Posterior vena cava (tissue), 2 donors: ENCODE results near the gene TRPV2. TPM values are rescaled to one million over a fixed set of nuclear protein-coding genes. Genes with fewer than 3 reads are reported as not detected.
"Not testable (repeated sequence)": the region's sequence is repeated elsewhere in the genome, so short reads cannot be mapped to it uniquely, and the experiment has no call there.

Experiments used
- DNase-seq: peaks from one replicate; pipeline ENCODE4 v3.0.0-alpha.2; 2020; ENCODE audit warnings: low spot score
- intact Hi-C, 2 donors: fragments of 100-400 bp; cut with DNase I; formaldehyde crosslinking; loops; one replicate each; pipeline versions ENCODE4 v1.14.1 to v1.14.2; 2022 to 2023
- total RNA-seq, 2 donors: library from RNA; stranded (reverse); fragmentation: NEBNext Ultra II Directional; extraction: Animal tissue kit (Norgen Biotek cat#: 25700); gene quantifications; one replicate each; pipeline ENCODE4 v1.2.1, GENCODE V29; 2021
- donor health status: DM: yes; HTN: yes; CAD: no.
- donor health status: DM: yes; HTN: yes; CAD: no.

The TRPV2 gene
- total RNA-seq, 2 donors from 2014 or later = 35.7 to 40.8 TPM

DNA sequence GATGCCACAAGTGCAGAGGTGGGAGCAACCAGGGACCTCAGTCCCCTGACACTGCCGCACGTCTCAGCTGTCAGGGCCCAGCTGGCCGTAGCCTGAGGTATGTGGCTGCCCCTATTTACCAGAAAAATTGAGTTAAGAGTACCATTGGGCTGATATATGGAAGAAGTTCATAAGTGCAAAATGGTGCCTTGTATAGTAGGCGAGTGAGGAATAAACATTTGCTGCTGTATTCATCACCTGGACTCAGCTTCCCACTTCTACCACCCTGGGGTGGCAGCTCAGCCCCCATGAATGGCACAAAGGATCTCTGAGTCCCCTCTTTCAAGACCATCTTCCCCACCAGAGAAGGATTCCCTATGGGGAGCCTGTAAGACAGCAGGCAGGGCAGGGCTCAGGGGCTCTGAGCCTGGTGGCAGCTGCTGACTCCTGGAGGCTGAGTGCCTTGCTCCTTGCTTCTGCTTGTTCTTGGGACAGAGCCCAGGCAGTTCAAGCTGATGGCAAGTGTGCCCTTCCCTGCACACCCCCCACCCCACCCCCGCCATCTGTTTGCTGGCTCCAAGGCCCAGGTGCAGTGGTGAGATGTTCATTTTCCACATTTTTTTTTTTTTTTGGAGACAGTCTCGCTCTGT lies 29.0 kb downstream of the TRPV2 start:
- no peak for DNase-seq
- intact Hi-C loops = no loop called here

DNA sequence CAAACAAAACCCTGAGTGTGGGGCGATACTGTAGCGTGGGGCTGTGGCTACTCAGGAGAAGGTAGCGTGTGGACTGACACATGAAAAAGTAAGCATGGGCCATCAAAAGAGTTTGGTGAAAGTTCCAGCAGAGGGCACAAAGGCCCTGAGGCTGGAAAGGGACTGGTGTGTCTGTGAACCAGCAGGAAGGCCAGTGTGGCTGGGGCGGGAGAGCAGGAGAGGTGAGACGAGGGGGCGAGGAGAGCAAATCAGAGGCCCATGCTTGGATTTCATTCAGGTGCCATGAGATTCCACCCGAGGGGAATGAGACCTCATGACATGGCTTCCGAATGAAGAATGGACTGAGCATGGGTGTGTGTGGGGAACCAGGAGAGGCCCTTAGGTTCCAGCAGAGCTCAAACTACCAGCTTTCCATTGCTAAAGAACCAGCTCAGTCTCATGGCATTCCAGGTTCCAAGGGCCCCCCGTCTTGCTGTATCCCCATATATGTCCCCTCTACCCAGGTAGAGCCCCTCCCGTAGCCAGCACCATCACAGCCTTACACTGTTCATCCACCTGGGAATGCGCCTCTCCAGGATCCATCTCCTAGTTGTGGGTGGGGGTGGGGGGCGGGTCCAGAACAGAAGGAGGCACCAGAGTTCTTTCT lies 31.1 kb downstream of the TRPV2 start:
- DNase-seq = no peak
- intact Hi-C loops = loop anchor here in 1 of 2 donors (1.0 kb wide), 1 partner anchor 89 kb away; no protein-coding TSS in a partner anchor

DNA sequence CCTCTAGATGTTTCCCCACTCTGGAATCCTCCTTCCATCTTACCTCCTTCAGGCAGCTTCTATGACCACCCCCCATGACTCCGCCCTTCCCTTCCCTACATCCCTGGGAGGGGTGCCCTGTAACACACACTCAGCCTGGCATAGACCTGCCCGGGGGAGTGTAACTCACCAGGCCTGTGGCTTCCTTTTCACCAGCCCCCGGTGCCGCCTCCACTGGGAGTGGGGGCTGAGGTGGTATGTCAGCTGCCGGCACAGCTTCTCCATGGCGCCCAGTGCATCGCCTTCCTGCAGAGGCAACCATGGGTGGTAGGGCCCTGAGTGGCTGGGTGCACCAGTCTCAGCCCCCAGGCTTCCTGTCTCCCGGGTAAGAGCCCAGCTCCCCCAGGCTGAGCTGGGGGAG lies 32.3 kb downstream of the TRPV2 start:
- intact Hi-C loops = no loop called here
- DNase-seq = no peak

DNA sequence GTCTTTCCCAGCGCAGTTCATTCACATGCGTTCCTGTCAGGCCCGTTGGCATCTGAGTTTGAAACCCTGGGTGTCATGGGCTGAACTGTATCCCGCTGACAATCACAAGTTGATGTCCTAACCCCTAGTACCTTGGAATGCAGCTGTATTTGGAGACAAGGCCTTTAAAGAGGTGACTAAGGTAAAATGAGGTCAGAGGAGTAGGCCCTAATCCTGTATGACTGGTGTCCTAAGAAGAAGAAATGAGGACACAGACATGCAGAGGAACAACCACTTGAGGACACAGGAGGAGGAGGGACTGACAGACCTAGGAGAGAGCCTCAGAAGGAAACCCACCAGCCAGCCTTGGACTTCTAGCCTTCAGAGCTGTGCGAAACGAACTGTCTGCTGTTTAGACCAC lies 33.1 kb downstream of the TRPV2 start:
- intact Hi-C loops = no loop called here

DNA sequence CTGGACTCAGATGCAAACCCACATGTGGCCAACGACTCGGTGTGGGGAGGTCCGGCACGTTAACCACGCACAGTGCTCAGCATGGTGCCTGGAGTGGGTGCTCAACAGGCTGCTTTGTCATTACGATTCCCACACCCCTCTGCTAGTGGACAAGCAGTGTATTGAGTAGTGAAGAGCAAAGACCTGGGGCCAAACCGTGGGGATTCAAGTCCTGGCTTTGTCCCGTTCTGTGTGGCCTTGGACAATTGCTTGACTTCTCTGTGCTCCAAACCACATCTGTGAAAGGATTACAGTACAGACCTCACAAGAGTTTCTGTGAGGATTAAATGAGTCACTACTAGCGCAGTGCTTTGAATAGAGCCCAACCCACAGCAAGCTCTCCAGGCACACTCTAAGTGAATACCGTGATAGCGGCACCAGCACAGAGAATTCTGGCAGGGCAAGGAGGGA lies 33.8 kb downstream of the TRPV2 start:
- DNase-seq = no peak
- intact Hi-C loops = no loop called here

More for the DNA sequence above, 33.1 kb downstream of the TRPV2 start:
- no peak for DNase-seq

DNA sequence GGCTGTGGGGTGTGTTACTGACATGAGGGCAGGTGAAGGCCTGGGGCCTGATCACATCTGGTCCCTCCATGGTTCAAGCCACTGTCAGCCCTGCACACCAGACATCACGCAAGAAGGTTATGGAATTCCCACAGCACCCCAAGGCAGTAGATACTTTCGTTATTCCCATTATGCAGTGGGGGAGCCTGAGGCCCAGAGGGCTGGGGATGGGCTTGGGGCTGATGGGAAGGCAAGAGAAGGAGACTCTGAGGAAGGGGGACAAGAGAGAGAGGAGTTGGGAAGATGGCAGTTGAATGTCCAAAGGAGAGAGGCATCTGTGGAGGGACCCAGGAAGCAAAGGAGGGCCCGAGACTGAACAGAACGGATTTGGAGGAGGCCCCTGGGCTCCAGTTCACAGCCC lies 34.7 kb downstream of the TRPV2 start:
- intact Hi-C loops = no loop called here
- DNase-seq = no peak

DNA sequence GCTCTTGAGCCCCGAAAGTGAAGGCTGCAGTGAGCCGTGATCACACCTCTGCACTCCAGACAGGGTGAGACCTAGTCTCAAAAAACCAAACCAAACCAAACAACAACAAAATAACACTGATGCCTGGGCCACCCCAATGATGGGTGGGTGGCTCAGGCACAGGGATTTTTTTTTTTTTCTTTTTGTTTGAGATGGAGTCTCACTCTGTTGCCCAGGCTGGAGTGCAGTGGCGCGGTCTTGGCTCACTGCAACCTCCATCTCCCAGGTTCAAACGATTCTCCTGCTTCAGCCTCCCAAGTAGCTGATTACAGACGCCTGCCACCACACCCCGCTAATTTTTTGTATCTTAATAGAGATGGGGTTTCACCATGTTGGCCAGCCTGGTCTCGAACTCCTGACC lies 36.9 kb downstream of the TRPV2 start:
- not testable (repeated sequence) for DNase-seq
- intact Hi-C loops = loop anchor here (2.0 kb wide), 1 partner anchor 69 kb away; no protein-coding TSS in a partner anchor

DNA sequence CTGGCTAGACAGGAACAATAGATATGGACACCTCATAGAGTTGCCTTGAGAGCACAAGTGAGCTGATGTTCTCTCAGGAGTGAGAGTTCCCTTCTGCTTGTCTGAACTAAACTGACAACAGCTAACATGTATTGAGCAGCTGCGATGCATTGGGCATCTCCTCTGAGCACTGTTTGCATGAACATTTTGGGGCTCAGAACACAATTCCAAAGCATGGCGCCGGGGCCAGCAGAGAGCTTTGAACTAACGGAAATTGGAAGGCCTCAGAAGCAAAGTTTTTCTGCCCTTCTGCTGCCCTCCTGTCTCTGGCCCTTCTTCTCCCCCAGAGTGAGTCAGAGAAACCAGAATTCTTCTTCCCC lies 38.1 kb downstream of the TRPV2 start:
- intact Hi-C loops = loop anchor here (2.0 kb wide), 1 partner anchor 67 kb away; no protein-coding TSS in a partner anchor
- no peak for DNase-seq

DNA sequence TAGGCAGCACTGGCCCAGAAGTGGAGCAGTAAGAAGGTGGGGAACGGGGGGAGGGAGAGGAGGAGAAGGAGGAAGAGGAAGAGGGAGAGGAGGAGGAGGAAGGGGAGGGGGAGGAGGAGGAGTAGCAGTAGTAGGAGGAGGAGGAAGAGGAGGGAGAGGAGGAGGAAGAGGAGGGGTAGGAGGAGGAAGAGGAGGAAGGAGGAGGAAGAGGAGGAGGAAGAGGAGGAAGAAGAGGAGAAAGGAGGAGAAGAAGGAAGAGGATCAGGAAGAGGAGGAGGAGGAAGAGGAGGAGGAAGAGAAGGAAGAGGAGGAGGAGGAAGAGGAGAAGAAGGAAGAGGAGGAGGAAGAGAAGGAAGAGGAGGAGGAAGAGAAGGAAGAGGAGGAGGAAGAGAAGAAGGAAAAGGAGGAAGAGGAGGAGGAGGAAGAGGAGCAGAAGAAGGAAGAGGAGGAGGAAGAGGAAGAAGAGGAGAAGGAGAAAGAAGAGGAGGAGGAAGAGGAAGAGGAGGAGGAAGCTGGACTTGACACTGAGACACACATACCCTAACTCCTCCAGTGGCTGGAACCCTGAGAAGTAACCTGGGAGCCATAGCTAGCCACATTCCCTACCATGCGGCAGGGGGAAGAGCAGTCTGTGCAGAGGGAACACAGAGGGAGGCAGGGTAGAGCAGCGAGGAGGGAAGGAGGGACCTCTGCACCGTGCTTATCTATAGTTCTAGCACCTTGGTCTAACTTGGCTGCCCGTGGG lies 40.8 kb downstream of the TRPV2 start:
- DNase-seq = no peak
- intact Hi-C loops = no loop called here

DNA sequence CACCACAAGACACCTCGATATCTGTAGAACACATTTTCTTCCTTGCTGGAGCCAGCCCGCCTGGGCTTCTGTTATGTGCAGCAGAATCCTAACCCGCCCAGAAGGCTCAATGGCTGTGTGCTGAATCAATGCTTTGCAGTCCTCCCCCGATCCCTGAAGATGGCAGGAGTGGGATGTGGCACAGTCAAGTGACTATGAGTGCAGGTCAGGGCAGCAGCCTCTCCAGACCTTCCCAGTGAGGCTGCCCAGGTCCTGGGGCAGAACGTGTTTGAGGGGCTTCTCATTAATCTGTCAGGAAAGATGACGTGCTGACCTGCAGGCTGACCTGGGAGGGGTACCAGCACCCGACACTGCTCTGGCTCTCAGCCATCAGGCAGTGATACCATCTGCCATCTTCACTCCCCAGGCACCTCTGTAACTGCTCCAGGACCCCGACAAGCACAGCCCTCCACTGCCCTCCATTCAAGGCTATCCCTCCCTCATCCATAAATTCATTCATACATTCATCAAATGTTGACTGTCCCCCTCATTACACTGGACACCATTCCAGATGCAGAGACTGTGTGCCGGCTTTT lies 41.5 kb downstream of the TRPV2 start:
- no peak for DNase-seq
- intact Hi-C loops = no loop called here

DNA sequence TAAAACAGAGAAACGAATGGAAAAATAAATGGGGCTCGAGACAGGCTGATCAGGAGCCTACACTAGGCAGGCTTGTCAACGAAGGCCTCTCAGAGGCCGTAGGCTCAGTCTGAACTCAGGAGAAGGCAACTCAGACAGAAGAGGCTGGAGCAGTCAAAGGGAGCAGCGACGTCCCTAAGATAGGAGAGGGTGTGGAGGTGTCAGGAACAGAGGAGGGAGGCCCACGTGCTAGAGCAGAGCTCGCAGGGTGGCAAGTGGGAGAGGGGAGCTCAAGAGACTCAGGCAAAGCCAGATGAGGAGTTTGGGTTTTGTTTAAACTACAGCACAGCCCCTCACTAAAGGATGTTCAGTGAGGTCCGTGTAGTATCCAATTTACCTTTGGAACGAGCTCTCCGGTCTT lies 43.9 kb downstream of the TRPV2 start:
- DNase-seq = no peak
- intact Hi-C loops = no loop called here

DNA sequence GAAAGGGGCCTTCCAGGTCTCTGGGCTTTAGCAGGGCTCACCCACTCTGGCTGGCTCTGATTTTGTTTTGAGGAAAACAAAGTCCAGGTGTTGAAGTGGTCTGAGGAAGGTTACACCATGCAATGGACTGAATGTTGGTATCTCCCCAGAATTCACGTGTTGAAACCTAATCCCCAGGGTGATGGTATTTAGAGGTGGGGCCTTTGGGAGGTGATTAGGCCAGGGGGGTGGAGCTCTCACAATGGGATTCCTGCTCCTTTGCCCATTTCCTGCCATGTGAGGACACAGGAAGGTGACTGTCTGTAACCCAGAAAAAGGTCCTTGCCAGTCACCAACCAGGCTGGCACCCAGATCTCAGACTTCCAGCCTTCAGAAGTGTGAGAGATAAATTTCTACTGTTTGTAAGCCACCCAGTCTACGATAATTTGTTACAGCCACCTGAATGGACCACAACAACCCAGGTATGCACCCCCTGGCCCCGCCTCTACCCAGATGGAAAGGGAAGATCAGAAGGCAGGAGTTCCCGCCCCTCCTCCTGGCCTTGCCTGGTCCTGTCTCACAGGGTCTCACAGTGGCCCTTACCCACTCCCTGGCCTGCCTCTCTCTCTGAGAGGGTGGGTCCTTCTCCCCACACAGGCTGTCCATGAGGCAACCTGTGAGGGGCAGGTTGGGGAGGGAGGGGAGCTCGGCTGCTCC lies 44.6 kb downstream of the TRPV2 start:
- intact Hi-C loops = no loop called here
- DNase-seq = no peak

DNA sequence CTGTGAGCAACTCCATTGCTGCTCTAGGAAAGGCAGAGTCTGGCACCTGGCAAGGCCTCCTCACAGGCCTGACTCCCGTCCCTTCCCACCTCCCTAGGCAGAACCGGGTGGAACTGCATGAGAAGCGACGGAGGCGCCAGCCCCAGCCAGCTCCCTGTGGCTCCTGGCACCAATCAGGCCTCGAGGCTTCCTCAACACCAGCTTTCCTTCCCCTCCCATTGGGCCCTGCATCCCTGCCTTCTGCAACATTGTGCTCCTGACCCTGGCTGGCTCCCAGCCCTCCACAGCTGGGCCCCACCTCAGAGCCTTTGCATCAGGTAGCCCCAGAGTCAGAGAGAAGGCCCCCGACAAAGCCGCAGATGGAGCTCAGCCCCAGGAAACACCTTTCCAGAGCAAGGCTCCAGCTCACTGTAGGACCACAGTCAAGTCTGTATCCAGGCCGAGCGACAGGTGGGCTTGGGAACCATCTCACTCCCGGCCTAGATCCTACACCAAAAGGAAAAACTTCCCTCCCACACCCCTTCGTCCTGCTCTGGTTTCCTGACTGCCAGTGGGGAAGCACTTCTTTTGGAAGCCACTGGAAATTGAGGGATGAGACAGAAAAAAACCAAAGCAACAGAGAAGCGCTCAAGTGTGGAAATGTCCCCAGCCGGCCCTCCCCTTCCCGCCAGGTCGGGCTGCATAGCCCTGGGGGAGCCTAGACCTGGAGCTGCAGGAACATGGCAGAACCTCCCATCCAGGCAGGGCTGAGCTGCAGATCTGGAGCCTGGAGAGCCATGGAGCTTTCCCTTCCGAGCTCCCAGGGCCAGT lies 45.6 kb downstream of the TRPV2 start:
- DNase-seq = no peak
- intact Hi-C loops = no loop called here

DNA sequence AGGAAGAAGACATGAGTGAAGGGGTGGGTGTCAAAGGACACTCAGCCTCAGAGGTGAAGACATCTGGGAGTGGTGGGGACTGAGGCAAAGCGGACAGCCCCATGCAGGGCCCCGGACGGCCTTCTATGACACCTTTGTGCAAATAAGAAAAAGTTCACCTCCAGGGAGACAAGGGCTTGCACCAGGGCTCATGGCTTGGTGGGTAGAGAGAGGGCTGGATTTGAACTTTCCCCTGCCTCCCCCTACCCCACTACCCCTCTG lies 46.2 kb downstream of the TRPV2 start:
- intact Hi-C loops = no loop called here
- no peak for DNase-seq

DNA sequence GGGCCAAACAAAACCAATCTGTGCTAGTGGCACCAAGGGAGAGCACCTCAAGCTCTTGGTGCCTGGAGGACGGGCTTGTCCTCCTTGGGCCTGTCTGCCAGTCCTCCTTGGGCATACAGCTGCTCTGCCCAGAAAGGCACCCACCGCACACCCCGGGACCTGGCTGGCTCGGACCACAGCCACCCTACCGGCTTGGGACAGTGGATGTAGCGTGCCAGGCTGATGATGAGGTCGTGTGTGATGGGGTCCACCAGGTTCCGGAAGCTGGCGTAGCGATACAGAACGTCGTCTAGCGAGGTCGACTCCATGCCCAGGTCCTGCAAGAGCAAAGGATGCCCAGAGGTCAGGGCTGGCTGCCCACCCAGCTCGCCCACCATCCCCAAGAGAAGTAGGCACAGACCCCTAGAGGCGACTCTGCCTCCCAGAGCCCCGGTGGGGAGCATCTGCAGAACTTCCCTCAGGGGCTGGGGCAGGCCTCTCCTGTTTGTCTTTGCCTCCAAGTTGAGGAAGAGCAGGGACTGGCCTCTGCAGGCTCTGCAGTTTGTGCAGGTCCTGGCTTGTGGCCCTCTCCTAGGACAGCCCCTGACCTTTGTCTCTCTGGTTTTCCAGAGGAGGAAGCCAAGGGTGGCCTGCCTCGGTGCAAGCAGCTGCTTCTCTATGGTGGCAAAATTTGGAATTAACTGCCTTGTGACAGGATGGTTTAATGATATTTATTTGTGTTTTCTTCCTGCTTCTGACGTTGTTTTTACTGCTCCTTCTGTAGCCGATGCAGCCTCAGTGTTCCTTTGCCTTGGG lies 46.9 kb downstream of the TRPV2 start:
- no peak for DNase-seq
- intact Hi-C loops = no loop called here

DNA sequence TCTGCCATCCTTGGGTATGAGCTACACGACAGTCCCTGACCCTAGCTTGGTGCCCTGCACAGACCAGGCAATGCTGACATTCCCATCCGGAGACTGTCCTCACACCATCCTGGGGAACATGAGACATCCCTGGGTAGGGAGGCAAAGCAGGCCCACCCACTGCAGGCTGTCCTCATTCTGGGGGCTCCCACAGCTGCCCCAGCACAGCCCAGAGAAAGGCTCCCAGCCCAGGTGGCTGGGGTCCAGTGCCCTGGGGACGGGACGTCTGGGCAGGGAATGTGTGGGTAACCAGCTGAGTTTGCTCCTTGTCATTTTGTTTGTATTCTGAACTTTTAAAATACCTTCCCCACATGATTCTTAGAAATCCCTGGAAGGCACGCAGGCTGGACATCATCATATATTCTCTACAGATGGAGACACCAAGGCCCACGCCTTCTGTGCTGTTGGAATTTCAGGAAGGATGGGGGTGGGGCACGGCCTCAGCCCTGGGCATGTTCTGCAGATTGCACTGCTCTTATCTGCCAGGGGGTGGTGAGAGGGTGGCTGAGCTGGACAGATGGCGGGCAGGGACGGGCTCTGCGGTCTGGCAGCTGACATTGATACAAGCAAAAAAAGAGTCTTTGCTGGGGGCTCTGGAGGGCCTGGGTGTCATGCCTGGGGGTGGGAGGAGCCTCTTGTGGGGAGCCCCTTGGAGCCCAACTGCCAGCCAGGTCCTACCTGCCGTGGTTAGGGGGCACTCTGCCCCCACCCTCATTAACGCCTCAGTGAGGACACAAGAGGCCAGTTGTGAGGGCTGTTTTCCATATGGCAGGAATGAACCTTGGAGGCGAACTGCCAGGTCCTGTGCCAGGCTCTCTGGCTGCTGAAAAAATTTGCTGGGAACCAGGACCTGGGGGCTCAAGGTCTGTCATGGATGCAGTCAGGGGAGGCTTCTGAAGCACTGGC lies 48.3 kb downstream of the TRPV2 start:
- intact Hi-C loops = no loop called here
- no peak for DNase-seq
